ENCODE data around the gene SUSD3.

The SUSD3 gene

GRCh38 chr9:93020771-93021670 lies 37.5 kb upstream of the SUSD3 start:
- Histone ChIP-seq H3K4me3 (ENCODE audit: extremely low read depth, insufficient read depth, low read length, poor library complexity, severe bottlenecking) (no peak overlapping the region), H3K9me3 (ENCODE audit: control insufficient read depth, low read length) (no peaks in the 10 kb centered on the region), H3K4me1 (ENCODE audit: control insufficient read depth, insufficient read depth, low read length, poor library complexity, severe bottlenecking) (no peaks in the 10 kb centered on the region), H3K27ac (ENCODE audit: low read depth, low read length, severe bottlenecking) (no peak overlapping the region), H3K36me3 (ENCODE audit: control insufficient read depth, insufficient read depth, low read length) (no peaks in the 10 kb centered on the region)
- WGBS, 2 experiments (ENCODE audit: insufficient coverage in 2 of 2) = 82 to 83% methylated on average over 16 to 17 of the region's 27 CpGs

GRCh38 chr9:93022066-93022465 lies 36.4 kb upstream of the SUSD3 start:
- no peaks in the 10 kb centered on the region for H3K36me3 ChIP-seq (ENCODE audit: control insufficient read depth, insufficient read depth, low read length)
- 92% methylated on average over 8 to 9 of the region's 9 CpGs for WGBS, 2 experiments (ENCODE audit: insufficient coverage in 2 of 2)

GRCh38 chr9:93022721-93023520 lies 35.6 kb upstream of the SUSD3 start:
- Histone ChIP-seq H3K9me3 (ENCODE audit: control insufficient read depth, low read length) (no peaks in the 10 kb centered on the region), H3K27ac (ENCODE audit: low read depth, low read length, severe bottlenecking) (no peak overlapping the region), H3K36me3 (ENCODE audit: control insufficient read depth, insufficient read depth, low read length) (no peaks in the 10 kb centered on the region), H3K4me1 (ENCODE audit: control insufficient read depth, insufficient read depth, low read length, poor library complexity, severe bottlenecking) (no peaks in the 10 kb centered on the region), H3K4me3 (ENCODE audit: extremely low read depth, insufficient read depth, low read length, poor library complexity, severe bottlenecking) (no peak overlapping the region)
- whole genome bisulfite sequencing, 2 experiments (ENCODE audit: insufficient coverage in 2 of 2) = 91 to 93% methylated on average over 23 of the region's 23 CpGs

More at GRCh38 chr9:93022066-93022465, 36.4 kb upstream of the SUSD3 start:
- no peak overlapping the region for H3K4me3 ChIP-seq (ENCODE audit: extremely low read depth, insufficient read depth, low read length, poor library complexity, severe bottlenecking)
- H3K9me3 ChIP-seq (ENCODE audit: control insufficient read depth, low read length) = no peaks in the 10 kb centered on the region
- no peak overlapping the region for H3K27ac ChIP-seq (ENCODE audit: low read depth, low read length, severe bottlenecking)
- no peaks in the 10 kb centered on the region for H3K4me1 ChIP-seq (ENCODE audit: control insufficient read depth, insufficient read depth, low read length, poor library complexity, severe bottlenecking)

GRCh38 chr9:93023521-93023815 lies 35.0 kb upstream of the SUSD3 start:
- Histone ChIP-seq H3K4me3 (ENCODE audit: extremely low read depth, insufficient read depth, low read length, poor library complexity, severe bottlenecking) (no peak overlapping the region), H3K9me3 (ENCODE audit: control insufficient read depth, low read length) (no peaks in the 10 kb centered on the region), H3K36me3 (ENCODE audit: control insufficient read depth, insufficient read depth, low read length) (no peaks in the 10 kb centered on the region), H3K27ac (ENCODE audit: low read depth, low read length, severe bottlenecking) (no peak overlapping the region), H3K4me1 (ENCODE audit: control insufficient read depth, insufficient read depth, low read length, poor library complexity, severe bottlenecking) (no peaks in the 10 kb centered on the region)
- 67 to 75% methylated on average over 2 to 3 of the region's 4 CpGs for WGBS, 2 experiments (ENCODE audit: insufficient coverage in 2 of 2)

GRCh38 chr9:93024646-93024910 lies 33.9 kb upstream of the SUSD3 start:
- Histone ChIP-seq H3K9me3 (ENCODE audit: control insufficient read depth, low read length) (no peaks in the 10 kb centered on the region), H3K36me3 (ENCODE audit: control insufficient read depth, insufficient read depth, low read length) (no peaks in the 10 kb centered on the region), H3K4me3 (ENCODE audit: extremely low read depth, insufficient read depth, low read length, poor library complexity, severe bottlenecking) (no peak overlapping the region), H3K27ac (ENCODE audit: low read depth, low read length, severe bottlenecking) (no peak overlapping the region), H3K4me1 (ENCODE audit: control insufficient read depth, insufficient read depth, low read length, poor library complexity, severe bottlenecking) (no peaks in the 10 kb centered on the region)
- 75 to 84% methylated on average over 3 to 4 of the region's 4 CpGs for WGBS, 2 experiments (ENCODE audit: insufficient coverage in 2 of 2)

- WGBS, 2 experiments (ENCODE audit: insufficient coverage in 2 of 2) = 91% methylated on average over 9 to 10 of the region's 11 CpGs
- no peaks in the 10 kb centered on the region for H3K9me3 ChIP-seq (ENCODE audit: control insufficient read depth, low read length)
- no peaks in the 10 kb centered on the region for H3K36me3 ChIP-seq (ENCODE audit: control insufficient read depth, insufficient read depth, low read length)
- H3K4me3 ChIP-seq (ENCODE audit: extremely low read depth, insufficient read depth, low read length, poor library complexity, severe bottlenecking) = no peak overlapping the region
- no peaks in the 10 kb centered on the region for H3K4me1 ChIP-seq (ENCODE audit: control insufficient read depth, insufficient read depth, low read length, poor library complexity, severe bottlenecking)
- H3K27ac ChIP-seq (ENCODE audit: low read depth, low read length, severe bottlenecking) = no peak overlapping the region
Observed at GRCh38 chr9:93024986-93025630, 33.4 kb upstream of the SUSD3 start.

- 77 to 86% methylated on average over 8 of the region's 8 CpGs for WGBS, 2 experiments (ENCODE audit: insufficient coverage in 2 of 2)
- H3K27ac ChIP-seq (ENCODE audit: low read depth, low read length, severe bottlenecking) = no peak overlapping the region
- no peak overlapping the region for H3K4me3 ChIP-seq (ENCODE audit: extremely low read depth, insufficient read depth, low read length, poor library complexity, severe bottlenecking)
- H3K36me3 ChIP-seq (ENCODE audit: control insufficient read depth, insufficient read depth, low read length) = no peaks in the 10 kb centered on the region
- no peaks in the 10 kb centered on the region for H3K9me3 ChIP-seq (ENCODE audit: control insufficient read depth, low read length)
- no peaks in the 10 kb centered on the region for H3K4me1 ChIP-seq (ENCODE audit: control insufficient read depth, insufficient read depth, low read length, poor library complexity, severe bottlenecking)
Observed at GRCh38 chr9:93025736-93026135, 32.8 kb upstream of the SUSD3 start.

GRCh38 chr9:93026640-93027039 lies 31.9 kb upstream of the SUSD3 start:
- no peak overlapping the region for H3K27ac ChIP-seq (ENCODE audit: low read depth, low read length, severe bottlenecking)
- WGBS, 2 experiments (ENCODE audit: insufficient coverage in 2 of 2) = 83 to 85% methylated on average over 5 to 7 of the region's 7 CpGs

GRCh38 chr9:93027750-93028149 lies 30.8 kb upstream of the SUSD3 start:
- H3K9me3 ChIP-seq (ENCODE audit: control insufficient read depth, low read length) = no peaks in the 10 kb centered on the region
- H3K27ac ChIP-seq (ENCODE audit: low read depth, low read length, severe bottlenecking) = no peak overlapping the region
- 94 to 95% methylated on average over 4 to 7 of the region's 10 CpGs for WGBS, 2 experiments (ENCODE audit: insufficient coverage in 2 of 2)
- no peak overlapping the region for H3K4me3 ChIP-seq (ENCODE audit: extremely low read depth, insufficient read depth, low read length, poor library complexity, severe bottlenecking)
- no peaks in the 10 kb centered on the region for H3K4me1 ChIP-seq (ENCODE audit: control insufficient read depth, insufficient read depth, low read length, poor library complexity, severe bottlenecking)
- no peaks in the 10 kb centered on the region for H3K36me3 ChIP-seq (ENCODE audit: control insufficient read depth, insufficient read depth, low read length)

More at GRCh38 chr9:93026640-93027039, 31.9 kb upstream of the SUSD3 start:
- no peaks in the 10 kb centered on the region for H3K36me3 ChIP-seq (ENCODE audit: control insufficient read depth, insufficient read depth, low read length)
- H3K9me3 ChIP-seq (ENCODE audit: control insufficient read depth, low read length) = no peaks in the 10 kb centered on the region
- no peak overlapping the region for H3K4me3 ChIP-seq (ENCODE audit: extremely low read depth, insufficient read depth, low read length, poor library complexity, severe bottlenecking)
- H3K4me1 ChIP-seq (ENCODE audit: control insufficient read depth, insufficient read depth, low read length, poor library complexity, severe bottlenecking) = no peaks in the 10 kb centered on the region

GRCh38 chr9:93028448-93029006 lies 30.0 kb upstream of the SUSD3 start:
- Histone ChIP-seq H3K27ac (ENCODE audit: low read depth, low read length, severe bottlenecking) (no peak overlapping the region), H3K9me3 (ENCODE audit: control insufficient read depth, low read length) (no peaks in the 10 kb centered on the region), H3K4me1 (ENCODE audit: control insufficient read depth, insufficient read depth, low read length, poor library complexity, severe bottlenecking) (no peaks in the 10 kb centered on the region), H3K36me3 (ENCODE audit: control insufficient read depth, insufficient read depth, low read length) (no peaks in the 10 kb centered on the region), H3K4me3 (ENCODE audit: extremely low read depth, insufficient read depth, low read length, poor library complexity, severe bottlenecking) (no peak overlapping the region)
- WGBS, 2 experiments (ENCODE audit: insufficient coverage in 2 of 2) = 73 to 74% methylated on average over 5 of the region's 6 CpGs

Data from mesodermal cell (in vitro differentiated cells).